Left lung (tissue), 14 donors: ENCODE data around the gene PSD4. TPM values are rescaled to one million over a fixed set of nuclear protein-coding genes. Genes with fewer than 3 reads are reported as not detected.

ENCODE experiments used
- ATAC-seq: fragments of 200-7000 bp; cut with Tn5 transposase; one replicate; pipeline ENCODE4 v1.9.1; 2020; ENCODE audit warnings: moderate library complexity
- DNase-seq, 4 donors: peaks; one replicate each; pipeline ENCODE4 v3.0.0-alpha.2; 2013 to 2020
- H3K27ac ChIP-seq, 2 donors: fragments of 200-600 bp; sonication (generic) in 1 of 2; one replicate each; pipeline versions ENCODE4 v1.5.0 to v1.8.0; 2020 to 2021
- H3K27me3 ChIP-seq, 2 donors: fragments of 200-600 bp; sonication (generic) in 1 of 2; one replicate each; pipeline versions ENCODE4 v1.5.0 to v1.8.0; 2020 to 2021
- H3K36me3 ChIP-seq, 2 donors: fragments of 200-600 bp; sonication (generic) in 1 of 2; one replicate each; pipeline versions ENCODE4 v1.5.0 to v1.8.0; 2020 to 2021
- H3K4me1 ChIP-seq, 2 donors: fragments of 200-600 bp; one replicate each; pipeline ENCODE4 v1.8.0; 2021
- H3K4me3 ChIP-seq, 2 donors: fragments of 200-600 bp; sonication (generic) in 1 of 2; one replicate each; pipeline versions ENCODE4 v1.5.0 to v1.8.0; 2020 to 2021; ENCODE audit warnings: mild to moderate bottlenecking in 1 of 2
- H3K9me3 ChIP-seq, 2 donors: fragments of 200-600 bp; sonication (generic) in 1 of 2; one replicate each; pipeline versions ENCODE4 v1.5.0 to v1.8.0; 2020 to 2021
- CTCF ChIP-seq, 2 donors: fragments of 200-600 bp; sonication (generic) in 1 of 2; IDR thresholded peaks; one replicate each; pipeline versions ENCODE4 v1.5.0 to v1.8.0; 2021; ENCODE audit warnings: antibody characterized with exemption in 2 of 2
- intact Hi-C, 2 donors: fragments of 100-400 bp; cut with DNase I; formaldehyde crosslinking; loops; one replicate each; pipeline versions ENCODE4 v1.11.2 to v1.14.2; 2022
- long read RNA-seq, 12 donors: library from polyadenylated mRNA in 2 of 12; unstranded in 2 of 12; transcript quantifications; one replicate each; pipeline ENCODE4 v2.0.0 and lab custom pipeline, GENCODE V29; 2019 to 2026
- polyA plus RNA-seq, 6 donors: library from polyadenylated mRNA; unstranded; fragments of 120-200 nt; gene quantifications; one replicate each; pipeline ENCODE4 v1.2.1, GENCODE V29; 2013; ENCODE audit not compliant: insufficient read length in 6 of 6
- total RNA-seq, 2 donors: library from RNA; stranded (reverse); fragmentation: NEBNext Ultra II Directional; extraction: Animal tissue kit (Norgen Biotek cat#: 25700); gene quantifications; one replicate each; pipeline ENCODE4 v1.2.1, GENCODE V29; 2021
- donor health status: DM: no; HTN: yes; CAD: no.
- donor health status: DM: no; HTN: no; CAD: no.

PSD4 gene
- total RNA-seq (10 to 100 TPM; 29.8 to 50.2 TPM), polyA plus RNA-seq (10 to 100 TPM; 15.3 to 21.9 (median 19.2) TPM)
- long read RNA-seq, donor 1, partial matches to known transcripts, result 0 of 5 reads
- long read RNA-seq, donor 1, other reads (novel, unspliced or antisense), result 0 of 5 reads
- long read RNA-seq, donor 2, partial matches to known transcripts, result 0 of 4 reads
- long read RNA-seq, donor 2, other reads (novel, unspliced or antisense), result 0 of 4 reads
- long read RNA-seq, donor 3, result 0 reads
- long read RNA-seq, donor 4, result 0 reads
- long read RNA-seq, donor 5, partial matches to known transcripts, result 0 of 1 reads
- long read RNA-seq, donor 5, other reads (novel, unspliced or antisense), result 0 of 1 reads
- long read RNA-seq, donor 6, partial matches to known transcripts, result 0 of 2 reads
- long read RNA-seq, donor 6, other reads (novel, unspliced or antisense), result 0 of 2 reads
- long read RNA-seq, donor 7, result 0 reads
- long read RNA-seq, donor 8, result 0 reads
- long read RNA-seq, donor 9, result 0 reads
- long read RNA-seq, donor 10, partial matches to known transcripts, result 0 of 1 reads
- long read RNA-seq, donor 10, other reads (novel, unspliced or antisense), result 1 of 1 reads
- long read RNA-seq, donor 11, result 0 reads
- long read RNA-seq, donor 12, partial matches to known transcripts, result 0 of 2 reads
- long read RNA-seq, donor 12, other reads (novel, unspliced or antisense), result 0 of 2 reads

- H3K27ac ChIP-seq, result peak within 1 kb of the TSS; percentile 56 to 90
- H3K9me3 ChIP-seq, result no peaks in the 10 kb centered on the region
- no peaks in the 10 kb centered on the region for H3K36me3 ChIP-seq
- peak within 1 kb of the TSS in 1 of 2 donors; percentile 53 for H3K4me3 ChIP-seq
- ATAC-seq (peak; percentile 88), DNase-seq (peak in 3 of 4 donors; percentile 35 to 95 (median 87))
- no peak for TF ChIP-seq CTCF (IDR thresholded peaks at IDR 0.05)
- H3K4me1 ChIP-seq, result peaks cover 0 to 45% of the 10 kb centered on the region in 2 donors
- H3K27me3 ChIP-seq, result no peaks in the 10 kb centered on the region
- intact Hi-C loops, result no loop called here
Observed at GRCh38 chr2:113173542-113174375, at the start of gene PSD4. TSS of gene PSD4 (plus strand) at chr2:113173971. CDS start at chr2:113182457, 8,486 bp downstream.

- Histone ChIP-seq H3K4me1 (peaks cover 0 to 50% of the 10 kb centered on the region in 2 donors), H3K27ac (peak overlapping the region in 1 of 2 donors; percentile 86), H3K36me3 (peaks cover 0 to under 1% of the 10 kb centered on the region in 2 donors), H3K27me3 (no peaks in the 10 kb centered on the region), H3K4me3 (no peak overlapping the region), H3K9me3 (no peaks in the 10 kb centered on the region)
- ATAC-seq (peak; percentile 40), DNase-seq (no peak)
- intact Hi-C loops, result no loop called here
- TF ChIP-seq CTCF (IDR thresholded peaks at IDR 0.05), result no peak
Observed at GRCh38 chr2:113124181-113124961, 49.4 kb upstream of the PSD4 start.

- peak overlapping the region in 1 of 2 donors; percentile 86 for H3K27ac ChIP-seq
- no peak for TF ChIP-seq CTCF (IDR thresholded peaks at IDR 0.05)
- no peaks in the 10 kb centered on the region for H3K27me3 ChIP-seq
- intact Hi-C loops, result no loop called here
- peaks cover 0 to 8% of the 10 kb centered on the region in 2 donors for H3K36me3 ChIP-seq
- DNase-seq (no peak), ATAC-seq (no peak)
- no peaks in the 10 kb centered on the region for H3K9me3 ChIP-seq
- peaks cover 0 to 56% of the 10 kb centered on the region in 2 donors for H3K4me1 ChIP-seq
- H3K4me3 ChIP-seq, result no peak overlapping the region
Observed at GRCh38 chr2:113124984-113125855, 48.6 kb upstream of the PSD4 start.
